GM18498 (cell line): ENCODE results near the gene MRPL9.
"Not testable (repeated sequence)": the region's sequence is repeated elsewhere in the genome, so short reads cannot be mapped to it uniquely, and the experiment has no call there.

Experiments used
- ATAC-seq: cut with Tn5 transposase; IDR thresholded peaks from one replicate; pipeline ENCODE4 v1.9.1; 2021; ENCODE audit warnings: mild to moderate bottlenecking, moderate library complexity; ENCODE audit not compliant: unreplicated experiment

The MRPL9 gene

GRCh38 chr1:151787689-151788088 lies 24.4 kb upstream of the MRPL9 start:
- no peak for ATAC-seq

- no peak for ATAC-seq
These were observed 20.5 kb upstream of the MRPL9 start for GRCh38 chr1:151783796-151784195.

- ATAC-seq: no peak
These were observed 19.4 kb upstream of the MRPL9 start for GRCh38 chr1:151782741-151783140.

- not testable (repeated sequence) for ATAC-seq
These were observed 18.7 kb upstream of the MRPL9 start for GRCh38 chr1:151782026-151782425.

GRCh38 chr1:151780736-151781135 lies 17.4 kb upstream of the MRPL9 start:
- not testable (repeated sequence) for ATAC-seq

GRCh38 chr1:151779852-151780251 lies 16.6 kb upstream of the MRPL9 start:
- ATAC-seq: no peak

- no peak for ATAC-seq
These were observed 14.0 kb upstream of the MRPL9 start for GRCh38 chr1:151777317-151777716.

GRCh38 chr1:151776665-151777062 lies 13.4 kb upstream of the MRPL9 start:
- no peak for ATAC-seq

- ATAC-seq: no peak
These were observed 12.8 kb upstream of the MRPL9 start for GRCh38 chr1:151775894-151776664.

- ATAC-seq: no peak
These were observed 11.1 kb upstream of the MRPL9 start for GRCh38 chr1:151774256-151774922.

- ATAC-seq: no peak
These were observed 10.4 kb upstream of the MRPL9 start for GRCh38 chr1:151773702-151774101.

- not testable (repeated sequence) for ATAC-seq
These were observed 6.0 kb upstream of the MRPL9 start for GRCh38 chr1:151769270-151769669.

- not testable (repeated sequence) for ATAC-seq
These were observed 5.2 kb upstream of the MRPL9 start for GRCh38 chr1:151768351-151769066.

- peak; percentile 3 for ATAC-seq
These were observed 694 bp upstream of the MRPL9 start for GRCh38 chr1:151763990-151764389.

- ATAC-seq: no peak
These were observed 2.5 kb downstream of the MRPL9 start for GRCh38 chr1:151760597-151761385.

GRCh38 chr1:151759241-151759640 lies 4.1 kb downstream of the MRPL9 start:
- no peak for ATAC-seq

GRCh38 chr1:151756291-151756690 lies 7.0 kb downstream of the MRPL9 start:
- ATAC-seq: no peak

GRCh38 chr1:151741516-151741915 lies 21.8 kb downstream of the MRPL9 start:
- no peak for ATAC-seq

GRCh38 chr1:151739590-151740355 lies 23.5 kb downstream of the MRPL9 start:
- ATAC-seq: no peak

- no peak for ATAC-seq
These were observed 25.8 kb downstream of the MRPL9 start for GRCh38 chr1:151737479-151737878.
